GM06990 (cell line): ENCODE results near the gene ADGRG7.
"Not testable (repeated sequence)": the region's sequence is repeated elsewhere in the genome, so short reads cannot be mapped to it uniquely, and the experiment has no call there.

Source experiments
- DNase-seq: peaks from one replicate; pipeline ENCODE4 v3.0.0-alpha.2; 2011; ENCODE audit not compliant: insufficient read length; ENCODE audit errors: extremely low read depth
- H3K27me3 ChIP-seq: replicated peaks from 2 replicates; pipeline ENCODE4 v1.6.0; 2011; ENCODE audit warnings: low read length; ENCODE audit not compliant: control insufficient read depth, insufficient read depth
- H3K36me3 ChIP-seq: 2 replicates; pipeline ENCODE4 v1.5.1; 2011; ENCODE audit warnings: low read length; ENCODE audit not compliant: control insufficient read depth, insufficient read depth
- H3K4me3 ChIP-seq: replicated peaks from 2 replicates; pipeline ENCODE4 v1.5.1; 2011; ENCODE audit warnings: low read depth, mild to moderate bottlenecking, control low read depth, low read length
- CTCF ChIP-seq: IDR thresholded peaks from 2 replicates; pipeline ENCODE4 v1.5.1; 2011; ENCODE audit warnings: low read length, control low read depth, mild to moderate bottlenecking, inconsistent platforms; ENCODE audit not compliant: insufficient read depth, poor library complexity, severe bottlenecking

Gene ADGRG7

GRCh38 chr3:100580147-100580546 is 29.3 kb upstream of the ADGRG7 start:
- Histone ChIP-seq H3K27me3 (no peaks in the 10 kb centered on the region), H3K36me3 (no peaks in the 10 kb centered on the region), H3K4me3 (no peak overlapping the region)
- no peak for DNase-seq
- TF ChIP-seq CTCF: no peak

GRCh38 chr3:100581650-100582049 is 27.8 kb upstream of the ADGRG7 start:
- no peak for DNase-seq
- TF ChIP-seq CTCF: no peak
- Histone ChIP-seq H3K36me3 (no peaks in the 10 kb centered on the region), H3K27me3 (no peaks in the 10 kb centered on the region), H3K4me3 (no peak overlapping the region)

- H3K36me3 ChIP-seq, H3K27me3 ChIP-seq, DNase-seq, H3K4me3 ChIP-seq: not testable (repeated sequence)
Measured at GRCh38 chr3:100582157-100582556, 27.2 kb upstream of the ADGRG7 start.

GRCh38 chr3:100584101-100584660 is 25.2 kb upstream of the ADGRG7 start:
- TF ChIP-seq CTCF: no peak
- Histone ChIP-seq H3K4me3 (no peak overlapping the region), H3K36me3 (no peaks in the 10 kb centered on the region), H3K27me3 (no peaks in the 10 kb centered on the region)
- no peak for DNase-seq

GRCh38 chr3:100586832-100587231 is 22.6 kb upstream of the ADGRG7 start:
- no peaks in the 10 kb centered on the region for H3K27me3 ChIP-seq
- no peak for DNase-seq
- no peak for TF ChIP-seq CTCF
- H3K4me3 ChIP-seq: no peak overlapping the region
- H3K36me3 ChIP-seq: no peaks in the 10 kb centered on the region

GRCh38 chr3:100588251-100588650 is 21.1 kb upstream of the ADGRG7 start:
- no peak overlapping the region for H3K4me3 ChIP-seq
- TF ChIP-seq CTCF: no peak
- no peak for DNase-seq
- no peaks in the 10 kb centered on the region for H3K36me3 ChIP-seq
- H3K27me3 ChIP-seq: no peaks in the 10 kb centered on the region
